Right lobe of liver (tissue), 4 donors: ENCODE data around the gene PPP1R10.

Experiments used
- POLR2A ChIP-seq: fragments of 450-650 bp; IDR thresholded peaks from one replicate; pipeline ENCODE4 v1.6.1; 2017; ENCODE audit warnings: antibody characterized with exemption, mild to moderate bottlenecking
- TF ChIP-seq, protein P1 (sequence below), 4 donors: fragments of 200-600 bp in 3 of 4; fragments of 450-650 bp in 1 of 4; IDR thresholded peaks; one replicate each; pipeline versions ENCODE4 v1.5.1 to v1.8.0; 2016 to 2022; ENCODE audit warnings: antibody characterized with exemption in 4 of 4, mild to moderate bottlenecking in 2 of 4
- donor health status: DM: no; HTN: no; CAD: no.
- donor health status: DM: no; HTN: no; CAD: no.
- donor health status: DM: no; HTN: yes; CAD: no.

DNA sequence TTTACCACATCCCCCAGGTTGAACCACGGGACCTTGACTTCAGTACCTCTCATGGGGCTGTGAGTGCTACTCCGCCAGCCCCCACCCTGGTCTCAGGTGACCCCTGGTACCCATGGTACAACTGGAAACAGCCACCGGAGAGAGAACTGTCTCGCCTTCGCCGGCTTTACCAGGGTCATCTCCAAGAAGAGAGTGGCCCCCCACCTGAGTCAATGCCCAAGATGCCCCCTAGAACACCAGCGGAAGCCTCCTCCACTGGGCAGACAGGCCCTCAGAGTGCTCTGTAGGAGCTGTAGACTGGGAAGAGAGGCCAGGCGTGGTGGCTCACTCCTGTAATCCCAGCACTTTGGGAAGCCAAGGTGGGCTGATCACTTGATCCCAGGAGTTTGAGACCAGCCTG, 8.5 kb upstream of the PPP1R10 start:
- TF ChIP-seq, protein P1, sequence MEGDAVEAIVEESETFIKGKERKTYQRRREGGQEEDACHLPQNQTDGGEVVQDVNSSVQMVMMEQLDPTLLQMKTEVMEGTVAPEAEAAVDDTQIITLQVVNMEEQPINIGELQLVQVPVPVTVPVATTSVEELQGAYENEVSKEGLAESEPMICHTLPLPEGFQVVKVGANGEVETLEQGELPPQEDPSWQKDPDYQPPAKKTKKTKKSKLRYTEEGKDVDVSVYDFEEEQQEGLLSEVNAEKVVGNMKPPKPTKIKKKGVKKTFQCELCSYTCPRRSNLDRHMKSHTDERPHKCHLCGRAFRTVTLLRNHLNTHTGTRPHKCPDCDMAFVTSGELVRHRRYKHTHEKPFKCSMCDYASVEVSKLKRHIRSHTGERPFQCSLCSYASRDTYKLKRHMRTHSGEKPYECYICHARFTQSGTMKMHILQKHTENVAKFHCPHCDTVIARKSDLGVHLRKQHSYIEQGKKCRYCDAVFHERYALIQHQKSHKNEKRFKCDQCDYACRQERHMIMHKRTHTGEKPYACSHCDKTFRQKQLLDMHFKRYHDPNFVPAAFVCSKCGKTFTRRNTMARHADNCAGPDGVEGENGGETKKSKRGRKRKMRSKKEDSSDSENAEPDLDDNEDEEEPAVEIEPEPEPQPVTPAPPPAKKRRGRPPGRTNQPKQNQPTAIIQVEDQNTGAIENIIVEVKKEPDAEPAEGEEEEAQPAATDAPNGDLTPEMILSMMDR (IDR thresholded peaks at IDR 0.05) = no peak
- no peak for TF ChIP-seq POLR2A
